DMS79 (cell line): Measurements from ENCODE around the gene CCDC152.

ENCODE experiments used
- DNase-seq: peaks from one replicate; lab custom pipeline; 2025; lab: John Stamatoyannopoulos, UW

CCDC152 gene

DNA sequence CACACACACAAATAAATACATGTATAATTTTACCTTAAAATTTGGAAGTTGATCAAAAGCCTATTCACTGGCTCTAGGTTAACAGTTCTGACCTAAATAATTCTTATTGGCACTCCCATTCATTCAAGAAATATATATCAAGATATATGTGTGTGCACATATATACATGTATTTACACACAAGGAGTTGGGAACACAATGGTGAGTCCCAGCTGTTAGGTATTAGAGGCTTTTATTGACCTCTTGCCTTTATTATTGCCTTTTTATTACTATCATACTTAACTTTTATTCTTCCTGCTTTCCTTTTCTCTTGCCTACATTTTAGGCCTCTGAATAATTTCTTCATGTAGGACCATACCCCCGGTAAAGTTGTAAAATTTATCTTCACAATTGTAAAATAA, 25.0 kb downstream of the CCDC152 start:
- DNase-seq = no peak

DNA sequence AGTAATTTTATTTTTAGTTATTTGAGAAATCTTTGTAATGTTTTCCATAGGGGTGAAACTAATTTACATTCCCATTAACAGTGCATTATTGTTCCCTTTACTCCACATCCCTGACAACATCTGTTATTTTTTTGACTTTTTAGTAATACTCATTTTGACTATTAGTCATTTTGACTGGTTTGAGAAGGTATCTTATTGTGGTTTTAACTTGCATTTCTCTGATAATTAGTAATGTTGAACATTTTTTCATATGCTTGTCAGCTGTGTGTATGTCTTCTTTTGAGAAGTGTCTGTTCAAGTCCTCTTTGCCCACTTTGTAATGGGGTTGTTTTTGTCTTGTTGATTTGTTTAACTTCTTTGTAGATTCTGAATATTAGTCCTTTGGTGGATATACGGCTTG, 27.5 kb downstream of the CCDC152 start:
- no peak for DNase-seq

DNA sequence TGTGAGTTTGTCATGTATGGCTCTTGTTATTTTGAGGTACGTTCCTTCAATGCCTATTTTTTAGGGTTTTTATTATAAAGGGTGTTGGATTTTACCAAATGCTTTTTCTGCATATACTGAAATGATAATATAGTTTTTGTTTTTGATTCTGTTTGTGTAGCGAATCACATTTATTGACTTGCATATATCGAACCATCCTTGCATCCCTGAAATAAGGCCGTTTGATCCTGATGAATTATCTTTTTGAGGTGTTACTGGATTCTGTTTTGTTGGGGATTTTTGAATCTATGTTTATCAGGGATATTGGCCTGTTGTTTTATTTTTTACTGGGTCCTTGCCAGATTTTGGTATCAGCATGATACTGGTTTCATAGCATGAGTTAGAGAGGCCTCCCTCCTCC, 29.1 kb downstream of the CCDC152 start:
- no peak for DNase-seq

DNA sequence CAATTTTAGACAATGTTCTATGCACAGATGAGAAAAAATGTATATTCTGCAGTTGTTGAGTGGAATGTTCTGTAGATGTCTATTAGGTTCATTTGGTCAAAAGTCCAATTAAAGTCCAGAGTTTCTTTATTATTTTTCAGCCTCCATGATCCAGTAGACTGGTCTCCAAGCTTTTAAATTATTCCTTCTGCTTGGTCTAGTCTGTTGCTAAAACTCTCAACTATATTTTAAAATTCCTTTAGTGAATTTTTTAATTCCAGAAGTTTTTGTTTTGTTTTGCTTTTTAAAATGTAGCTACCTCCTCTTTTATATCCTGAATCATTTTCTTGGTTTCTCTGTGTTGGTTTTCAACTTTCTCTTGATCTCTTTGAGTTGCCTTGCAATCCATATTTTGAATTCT, 30.5 kb downstream of the CCDC152 start:
- DNase-seq = no peak

DNA sequence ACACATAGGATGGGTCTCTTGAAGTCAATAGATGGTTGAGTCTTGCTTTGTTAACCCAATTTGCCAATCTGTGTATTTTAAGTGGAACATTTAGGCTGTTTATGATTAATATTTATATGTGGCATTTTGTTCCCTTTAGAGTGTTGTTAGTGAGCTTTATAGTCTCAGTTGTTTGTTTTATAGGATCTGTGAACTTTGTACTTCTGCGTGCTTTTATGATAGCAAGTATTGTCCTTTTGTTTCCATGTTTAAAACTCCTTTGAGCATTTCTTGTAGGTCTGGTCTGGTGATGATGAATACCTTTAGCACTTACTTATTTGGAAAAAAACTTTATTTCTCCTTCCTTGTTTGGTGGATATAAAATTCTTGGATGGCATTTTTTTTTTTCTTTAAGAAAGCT, 31.2 kb downstream of the CCDC152 start:
- DNase-seq = no peak

DNA sequence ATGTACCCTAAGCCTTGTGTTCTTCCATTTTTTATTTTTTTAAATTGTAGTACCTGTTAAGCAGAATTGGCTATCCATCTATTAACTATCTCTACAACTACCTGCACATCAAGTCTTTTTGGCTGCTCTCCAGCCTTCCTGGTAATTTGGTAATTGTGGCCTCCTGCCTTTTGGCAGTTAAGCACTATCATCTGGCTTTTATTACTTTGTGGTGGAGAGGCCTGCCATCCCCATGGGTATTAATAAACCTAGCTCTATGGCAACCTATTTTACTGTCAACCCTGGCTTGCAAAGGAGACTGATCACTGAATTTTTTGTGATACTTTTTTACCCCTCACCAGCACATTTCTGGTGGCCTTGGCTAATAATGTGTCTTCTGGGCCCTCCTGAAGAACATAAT, 34.5 kb downstream of the CCDC152 start:
- no peak for DNase-seq

DNA sequence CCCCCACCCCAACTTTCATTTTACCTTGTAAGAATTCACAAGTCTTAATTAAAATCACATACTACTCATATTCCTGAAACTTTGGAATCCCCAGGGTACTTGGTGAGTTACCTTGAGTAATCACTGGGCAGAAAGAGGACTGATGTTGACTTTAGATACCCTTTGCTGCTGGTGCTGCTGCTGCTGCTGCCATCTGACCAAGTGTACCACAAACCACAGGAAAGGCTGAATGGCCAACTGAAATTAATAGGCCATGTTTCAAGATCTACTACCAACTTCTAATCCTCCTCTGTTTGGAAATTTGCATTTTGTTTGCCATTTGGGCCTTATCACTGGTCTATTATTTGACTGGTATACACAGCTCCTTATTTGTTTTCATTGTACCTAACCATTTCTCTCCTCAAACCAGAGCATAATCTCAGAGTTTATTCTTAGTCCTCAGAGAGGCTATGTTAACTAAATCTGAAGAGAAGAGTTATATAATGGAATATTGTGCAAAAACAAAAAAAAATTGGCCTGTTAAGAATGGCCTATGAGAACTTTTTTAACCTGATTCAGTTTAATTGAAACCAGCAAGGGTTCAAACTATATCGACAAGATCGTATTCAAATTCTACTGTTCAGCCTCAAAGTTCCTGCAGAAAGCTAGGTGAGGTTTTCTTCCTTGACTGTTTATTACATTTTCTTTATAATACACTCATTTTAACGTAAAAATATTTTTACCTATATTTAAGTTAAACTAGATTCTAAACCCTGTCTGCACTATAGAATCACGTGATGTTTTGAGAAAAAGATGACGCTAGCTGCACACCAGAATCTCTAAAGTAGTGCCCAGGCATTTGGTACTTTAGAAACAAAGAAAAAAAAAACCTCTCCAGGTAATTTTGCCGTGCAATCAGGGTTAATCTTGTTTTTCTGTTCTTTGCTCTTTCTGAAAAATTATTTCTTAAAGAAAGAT, 41.9 kb downstream of the CCDC152 start:
- DNase-seq = no peak

DNA sequence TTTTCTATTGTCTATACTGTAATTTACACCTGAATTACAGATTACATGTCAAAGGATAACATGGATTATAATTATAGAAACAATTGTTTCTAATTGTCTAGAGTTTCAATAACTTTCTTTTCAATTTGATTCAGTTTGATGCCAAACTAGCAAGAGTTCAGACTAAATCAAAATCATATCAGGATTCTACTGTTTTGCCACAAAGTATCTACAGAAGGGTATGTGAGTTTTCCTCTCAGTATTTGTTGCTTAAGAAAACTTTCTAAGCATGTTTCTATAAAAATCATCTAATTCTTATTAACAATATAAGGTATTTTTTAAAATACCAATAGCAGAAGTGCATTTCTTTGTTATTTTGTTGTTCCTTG, 42.6 kb downstream of the CCDC152 start:
- DNase-seq = no peak

DNA sequence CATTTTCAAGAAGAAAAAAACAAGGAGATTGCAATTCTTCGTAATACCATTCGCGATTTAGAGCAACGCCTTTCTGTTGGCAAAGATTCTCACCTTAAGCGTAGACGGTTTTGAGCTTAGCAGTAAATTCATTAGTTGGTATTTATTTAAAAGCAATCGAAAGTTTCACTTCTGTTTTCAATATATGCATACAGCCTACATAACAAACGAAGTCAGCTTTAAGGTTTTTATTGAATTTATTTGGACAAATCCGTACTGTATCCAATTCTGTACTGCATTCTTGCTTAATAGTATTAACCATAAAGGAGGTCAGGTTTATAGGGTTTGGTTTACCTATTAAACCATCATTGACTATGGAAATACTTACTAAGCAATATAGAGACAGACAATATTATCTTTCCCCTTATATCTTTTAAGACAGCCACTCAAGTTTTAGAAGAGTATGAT, 43.1 kb downstream of the CCDC152 start:
- DNase-seq = no peak

DNA sequence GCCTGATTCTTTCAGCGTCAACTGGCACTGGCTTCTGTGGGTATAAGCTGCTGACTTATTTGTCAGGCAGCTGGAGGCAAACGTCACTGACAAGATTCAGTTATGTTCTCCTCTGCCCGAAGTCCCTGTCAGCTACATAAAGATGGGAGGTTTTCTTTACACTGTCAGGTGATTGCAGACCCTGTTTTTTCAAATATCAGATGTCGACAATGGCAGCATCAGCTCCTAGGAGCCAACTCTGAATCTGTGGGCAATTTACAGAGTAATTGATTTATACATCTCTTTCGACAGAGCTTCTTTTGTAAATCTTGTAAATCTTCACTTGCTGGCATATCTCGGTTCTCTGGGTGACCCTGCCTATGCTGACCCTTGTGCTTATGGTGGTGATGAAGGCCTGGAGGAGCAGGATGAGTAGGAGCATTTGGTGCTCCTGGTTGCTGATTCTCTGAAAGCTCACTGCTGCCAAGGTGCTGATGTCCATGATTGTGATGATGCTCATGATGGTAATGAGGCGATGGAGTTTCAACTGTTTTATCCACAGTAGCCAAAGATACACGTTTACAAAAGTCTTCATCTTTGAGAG, 44.2 kb downstream of the CCDC152 start:
- no peak for DNase-seq

DNA sequence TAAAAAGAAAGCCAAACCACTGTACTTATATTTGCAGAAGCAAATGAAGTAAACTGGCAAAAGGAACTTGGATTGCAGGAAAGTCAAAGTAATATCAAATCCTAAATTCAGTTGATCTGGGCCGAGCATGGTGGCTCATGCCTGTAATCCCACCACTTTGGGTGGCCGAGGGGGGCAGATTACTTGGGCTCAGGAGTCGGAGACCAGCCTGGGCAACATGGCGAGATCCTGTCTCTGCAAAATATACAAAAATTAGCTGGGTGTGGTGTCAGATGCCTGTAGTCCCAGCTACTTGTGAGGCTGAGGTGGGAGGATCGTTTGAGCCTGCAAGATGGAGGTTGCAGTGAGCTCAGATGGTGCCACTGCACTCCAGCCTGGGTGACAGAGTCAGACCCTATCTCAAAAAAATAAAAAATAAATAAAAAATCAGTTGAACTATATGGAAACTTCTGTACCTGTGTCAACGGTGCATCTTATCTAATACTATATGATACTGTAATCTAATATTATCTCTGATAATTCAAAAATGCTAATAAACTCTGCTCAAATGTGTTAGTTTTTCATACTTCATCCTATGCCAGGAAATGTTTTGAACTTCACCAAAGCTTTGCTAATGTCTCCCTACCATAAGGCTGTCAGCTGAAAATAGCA, 45.0 kb downstream of the CCDC152 start:
- DNase-seq = no peak

DNA sequence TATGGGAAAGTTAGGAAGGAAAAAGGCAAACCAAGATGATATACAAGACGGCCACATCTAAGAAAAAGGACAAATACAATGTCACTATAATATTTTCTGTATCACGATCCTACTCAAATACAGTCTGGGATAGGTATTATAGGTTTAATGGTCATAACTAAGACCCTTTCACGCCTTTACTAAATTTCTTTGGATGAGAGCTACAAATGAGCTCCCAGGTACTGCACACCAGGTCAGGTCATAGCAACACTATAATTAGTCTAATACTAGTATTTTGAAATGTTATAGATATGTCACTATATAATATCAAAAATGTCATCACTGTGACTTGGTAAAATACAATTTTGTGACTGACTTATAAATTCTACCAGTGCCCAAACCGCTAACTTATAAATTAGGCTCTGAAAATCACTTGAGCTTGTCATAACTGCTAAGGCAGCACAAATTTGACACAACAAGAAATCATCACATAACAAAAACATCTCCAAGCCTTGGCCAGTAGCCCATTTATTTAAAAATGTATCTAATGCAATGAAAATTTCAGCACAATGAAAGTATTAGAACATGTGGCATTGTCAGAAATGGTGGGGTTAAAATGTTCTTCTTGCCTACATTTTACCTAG, 48.2 kb downstream of the CCDC152 start:
- no peak for DNase-seq

DNA sequence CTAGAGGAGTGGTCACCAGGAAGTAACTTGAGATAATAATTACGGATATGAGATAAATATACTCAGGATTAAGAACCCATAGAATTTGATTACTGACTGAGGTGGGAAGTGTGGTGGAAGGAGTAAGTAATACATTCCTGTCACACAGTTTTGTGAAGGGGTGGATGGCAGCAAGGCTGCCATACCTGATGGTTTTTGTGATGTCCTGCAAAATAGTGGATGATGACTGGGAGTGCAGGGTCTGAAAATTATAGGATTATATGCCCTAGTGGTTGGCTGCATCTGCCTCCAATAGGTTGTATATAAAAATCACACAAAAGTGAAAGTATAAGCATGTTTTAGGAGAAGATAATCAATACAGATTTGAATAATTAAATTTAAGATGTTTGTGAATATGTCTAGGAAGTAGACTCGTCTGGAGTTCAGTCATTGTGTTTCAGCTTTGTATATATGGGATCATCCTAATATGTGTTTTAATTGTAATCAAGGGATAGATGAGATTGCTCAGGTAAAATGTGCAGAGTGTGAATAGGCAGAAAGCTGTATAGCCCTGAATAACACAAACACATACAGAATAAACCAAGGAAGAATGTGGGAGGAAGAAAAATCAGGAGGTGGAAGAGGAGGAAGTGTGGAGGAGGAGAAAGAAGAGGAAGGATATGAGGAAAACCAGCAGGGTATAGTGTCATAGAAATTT, 49.5 kb downstream of the CCDC152 start:
- DNase-seq = no peak

DNA sequence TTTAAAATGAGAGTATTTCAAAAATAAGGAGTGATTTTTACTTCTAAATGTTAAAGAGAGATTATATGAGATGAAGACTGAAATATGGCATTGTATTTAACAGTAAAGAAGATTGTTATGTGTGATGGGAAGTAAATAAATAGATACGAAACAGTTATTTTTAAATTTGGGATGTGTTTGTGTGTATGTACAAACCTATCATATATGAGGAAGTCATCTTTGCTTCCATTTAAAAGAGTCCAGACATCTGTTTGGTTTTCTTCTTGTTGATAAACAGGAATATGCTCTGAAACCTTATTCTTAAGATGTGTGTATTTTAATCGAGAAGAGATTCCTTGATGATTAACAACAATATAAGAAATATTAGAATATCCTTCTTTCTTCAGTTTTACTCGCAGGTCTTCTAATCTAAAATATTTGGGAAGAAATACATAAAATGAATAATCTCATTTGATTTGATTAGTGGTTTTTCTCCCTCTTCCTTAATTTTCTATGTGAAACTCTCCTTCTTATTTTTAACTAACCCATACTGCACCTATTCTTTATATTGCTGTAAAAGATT, 50.2 kb downstream of the CCDC152 start:
- DNase-seq = no peak

DNA sequence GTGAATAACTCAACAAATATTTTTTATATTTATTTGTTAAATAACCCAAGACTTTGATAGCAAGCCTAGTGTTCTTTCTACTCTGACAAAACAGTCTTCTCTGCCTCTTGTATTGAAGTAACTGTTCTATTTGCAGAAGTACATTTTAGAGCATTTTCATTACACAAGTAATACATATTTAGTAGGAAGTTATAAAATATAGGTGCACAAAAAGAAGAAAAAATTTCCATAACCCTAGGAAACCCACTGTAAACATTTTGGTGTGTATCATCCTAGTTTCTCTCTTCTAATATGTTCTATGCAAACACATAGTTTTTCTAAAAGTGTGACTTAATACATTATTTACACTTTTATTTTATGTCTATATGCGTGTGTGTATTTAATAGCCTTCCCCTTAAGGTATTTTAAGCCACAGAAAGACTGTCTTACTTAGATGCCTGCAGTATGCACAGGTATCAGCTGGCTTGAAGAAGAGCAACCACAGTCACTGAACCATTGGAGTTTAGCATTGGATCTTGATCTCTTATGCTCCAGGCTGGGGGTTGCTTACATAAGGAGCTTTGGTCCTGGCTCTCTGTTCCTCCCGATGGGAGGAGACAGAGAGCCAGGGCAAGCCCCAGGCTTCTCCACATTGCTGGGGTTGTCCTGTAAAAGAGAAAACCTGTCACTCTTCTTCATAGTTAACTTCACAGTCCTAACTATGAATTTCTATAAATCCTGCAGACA, 51.3 kb downstream of the CCDC152 start:
- DNase-seq = no peak

DNA sequence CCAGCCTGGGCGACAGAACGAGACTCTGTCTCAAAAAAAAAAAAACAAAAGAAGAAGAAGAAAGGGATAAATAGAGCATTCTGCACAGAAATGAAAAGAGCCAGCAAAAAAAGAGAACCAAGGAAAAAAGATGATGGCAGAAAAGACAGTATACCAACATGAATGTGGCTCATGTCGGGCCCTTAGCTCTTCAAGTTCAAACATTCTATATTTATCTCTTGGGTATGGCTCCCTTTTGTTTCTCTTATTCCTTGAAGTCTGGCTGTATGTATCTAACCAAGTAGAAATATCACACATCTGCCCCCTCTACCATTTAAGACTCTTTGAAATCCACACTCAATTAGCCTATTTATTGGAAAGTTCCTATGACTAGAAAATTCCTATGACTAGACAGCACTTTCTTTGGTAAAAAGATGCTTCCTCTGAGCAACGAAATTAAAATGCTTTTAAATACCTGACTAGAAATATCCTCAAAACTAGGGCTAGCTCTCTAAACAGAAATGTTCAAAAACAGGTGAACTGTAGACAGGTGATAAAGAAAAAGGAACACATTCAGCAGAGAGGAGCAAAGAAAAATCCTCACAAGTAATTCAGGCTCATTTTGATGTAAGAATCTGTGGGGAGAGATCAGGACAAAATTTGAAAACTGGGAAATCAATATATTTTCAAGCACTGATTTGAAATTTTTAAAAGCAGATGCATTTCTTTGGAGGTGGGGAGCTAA, 52.4 kb downstream of the CCDC152 start:
- DNase-seq = no peak

DNA sequence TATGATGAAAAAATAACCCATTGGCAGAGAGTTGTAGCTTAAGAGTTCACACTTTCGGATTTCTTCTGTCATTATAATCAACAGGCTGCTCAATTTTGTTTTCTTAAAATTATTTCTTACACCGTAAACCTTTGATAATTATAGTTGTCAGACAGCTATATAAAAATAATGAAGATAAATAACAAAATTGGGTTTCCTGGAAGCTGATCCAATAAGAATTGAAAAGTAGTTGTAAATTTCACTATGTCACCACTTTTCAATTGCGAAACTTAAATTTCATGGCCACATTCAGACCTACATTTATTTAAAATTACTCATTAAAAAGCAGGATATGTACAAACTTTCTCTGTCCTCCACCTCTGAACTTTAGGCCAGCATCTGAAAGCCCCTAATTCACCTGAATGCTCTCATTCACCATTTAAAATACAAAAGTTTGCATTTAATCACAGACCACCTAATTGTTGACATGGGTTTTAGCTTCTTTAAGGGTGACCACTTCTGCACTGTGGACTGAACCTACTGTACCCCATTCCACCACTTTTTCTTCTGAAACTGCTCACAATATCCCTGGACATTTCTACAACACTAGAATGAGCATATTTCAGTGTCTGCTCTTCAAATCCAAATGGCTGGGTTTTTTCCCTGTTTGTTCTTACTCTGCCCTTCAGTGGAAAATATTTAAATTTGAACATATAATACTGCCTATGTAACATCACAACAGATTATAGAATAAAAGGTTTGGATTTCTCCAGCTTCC, 54.4 kb downstream of the CCDC152 start:
- DNase-seq = no peak

DNA sequence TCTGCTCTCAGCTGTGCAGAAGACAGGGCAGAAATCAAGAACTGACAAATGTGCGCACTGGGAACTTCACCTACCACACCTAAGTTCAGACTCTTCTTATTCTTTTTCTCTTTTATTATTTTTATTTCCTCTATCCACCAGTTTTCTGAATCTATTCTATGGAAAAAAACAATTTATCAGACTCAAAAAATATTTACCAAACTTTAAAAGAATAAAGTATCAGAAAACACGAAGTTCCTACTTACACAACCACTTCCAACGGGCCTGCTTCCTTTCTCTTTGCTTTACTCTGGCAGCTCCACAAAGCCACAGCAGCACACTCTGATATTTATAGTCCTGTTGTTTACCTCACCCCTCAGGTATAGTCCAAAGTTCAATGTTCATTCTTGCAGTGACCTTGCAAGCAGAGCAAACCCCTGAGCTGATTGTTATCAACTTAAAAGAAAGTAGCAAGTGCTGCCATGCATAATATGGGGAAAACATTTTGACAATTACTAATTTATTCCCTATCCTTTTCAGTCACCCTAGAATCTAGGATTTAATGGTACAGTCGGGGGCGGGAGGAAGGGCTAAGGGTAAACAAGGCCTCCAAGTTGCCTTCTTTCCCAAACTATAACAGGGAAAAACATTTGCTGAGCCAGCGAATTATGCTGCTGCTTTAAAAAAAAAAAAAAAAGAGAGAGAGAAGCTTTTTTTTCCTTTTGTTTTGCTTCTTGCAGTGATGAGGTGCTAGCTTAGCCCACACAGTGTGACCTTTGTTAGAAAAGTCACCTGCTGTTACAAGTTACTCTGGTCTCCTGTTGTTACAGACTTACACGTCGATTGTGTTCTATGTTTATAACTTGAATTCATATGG, 55.2 kb downstream of the CCDC152 start, which contains the start of gene SELENOP:
Gene SELENOP (minus strand): TSS at position 302 of the 856 bp plus-strand sequence. CDS start 3,539 bp downstream, outside the sequence.
- peak; percentile 46 for DNase-seq
